ENCODE measurements around the gene CD69.

CD69 gene

GRCh38 chr12:9736936-9737705 lies 23.6 kb downstream of the CD69 start:
- no peak for TF ChIP-seq CTCF (IDR thresholded peaks at IDR 0.05; ENCODE audit: insufficient read depth, missing control alignments)
- DNase-seq (ENCODE audit: insufficient read length, low spot score) (no peak), FAIRE-seq (no peak)

DNA sequence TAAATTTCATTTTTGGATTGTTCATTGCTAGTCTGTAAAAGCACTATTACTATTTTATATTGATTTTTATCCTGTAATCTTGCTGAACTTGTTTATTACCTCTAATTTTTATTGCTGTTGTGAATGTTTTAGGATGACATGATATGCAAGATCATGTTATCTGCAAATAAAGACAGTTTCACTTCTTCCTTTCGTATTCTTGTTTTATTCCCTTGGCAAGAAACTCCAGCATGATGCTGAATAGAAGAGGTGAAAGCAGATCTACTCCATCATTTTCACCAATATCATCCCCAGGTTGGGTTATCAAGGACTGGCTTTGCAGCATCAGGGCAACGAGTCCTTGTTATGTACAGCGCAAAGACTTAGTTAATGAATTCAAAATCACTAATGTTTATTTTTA lies 25.1 kb downstream of the CD69 start:
- FAIRE-seq (no peak), DNase-seq (ENCODE audit: insufficient read length, low spot score) (no peak)
- TF ChIP-seq CTCF (IDR thresholded peaks at IDR 0.05; ENCODE audit: insufficient read depth, missing control alignments), result no peak

- FAIRE-seq (no peak), DNase-seq (ENCODE audit: insufficient read length, low spot score) (no peak)
- TF ChIP-seq CTCF (IDR thresholded peaks at IDR 0.05; ENCODE audit: insufficient read depth, missing control alignments), result no peak
These were observed 27.7 kb downstream of the CD69 start, which contains the start of gene CLECL1 for GRCh38 chr12:9732921-9733461. CLECL1 (minus strand) TSS chr12:9733097.

DNA sequence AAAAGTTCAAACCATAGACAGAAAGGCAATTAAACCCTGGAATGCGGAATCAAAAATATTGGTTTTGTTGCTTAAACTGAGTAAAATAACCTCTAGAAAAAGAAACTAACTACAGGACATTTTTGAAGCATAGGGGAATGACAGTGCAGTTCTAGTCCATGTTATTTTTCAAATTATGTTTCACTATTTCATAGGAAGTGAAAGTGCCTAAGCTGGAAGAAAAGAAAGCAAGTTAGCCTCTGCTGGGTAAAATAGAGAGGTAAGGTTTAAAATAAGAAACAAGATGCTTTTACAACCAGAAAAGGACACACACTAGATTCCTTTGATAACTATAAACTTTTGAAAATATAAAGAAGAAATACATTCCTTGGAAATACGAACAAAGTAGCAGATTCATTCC lies 28.9 kb downstream of the CD69 start:
- DNase-seq (ENCODE audit: insufficient read length, low spot score) (no peak), FAIRE-seq (no peak)
- TF ChIP-seq CTCF (IDR thresholded peaks at IDR 0.05; ENCODE audit: insufficient read depth, missing control alignments), result no peak

- DNase-seq (ENCODE audit: insufficient read length, low spot score) (no peak), FAIRE-seq (no peak)
- TF ChIP-seq CTCF (IDR thresholded peaks at IDR 0.05; ENCODE audit: insufficient read depth, missing control alignments), result no peak
These were observed 29.3 kb downstream of the CD69 start for GRCh38 chr12:9731393-9731792.

GRCh38 chr12:9730591-9730990 lies 30.1 kb downstream of the CD69 start:
- DNase-seq (ENCODE audit: insufficient read length, low spot score) (no peak), FAIRE-seq (no peak)
- no peak for TF ChIP-seq CTCF (IDR thresholded peaks at IDR 0.05; ENCODE audit: insufficient read depth, missing control alignments)

DNA sequence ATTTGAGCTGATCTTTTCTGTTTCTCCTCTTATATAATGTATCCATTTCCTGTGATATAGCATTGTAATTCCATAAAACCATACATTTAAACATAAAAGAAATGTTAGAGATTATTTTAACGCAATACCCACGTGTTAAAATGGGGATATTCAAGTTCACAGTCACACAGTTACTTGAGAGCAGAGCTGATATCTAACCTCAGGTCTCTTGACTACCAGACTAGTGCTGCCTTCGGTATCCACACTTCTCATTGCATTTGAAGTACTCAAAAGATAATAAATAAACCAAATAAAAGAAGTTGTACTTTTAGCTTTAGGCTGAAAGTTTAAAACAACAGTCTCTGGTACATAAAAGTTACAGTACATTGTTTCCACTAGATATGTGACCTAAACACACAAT lies 30.7 kb downstream of the CD69 start:
- no peak for FAIRE-seq

More for the DNA sequence above, 30.7 kb downstream of the CD69 start:
- no peak for DNase-seq (ENCODE audit: insufficient read length, low spot score)
- no peak for TF ChIP-seq CTCF (IDR thresholded peaks at IDR 0.05; ENCODE audit: insufficient read depth, missing control alignments)
